ENCODE measurements around the gene TRMO. TPM values are rescaled to one million over a fixed set of nuclear protein-coding genes. Genes with fewer than 3 reads are reported as not detected.
A peak's percentile ranks its signal among the peaks of the same experiment; 100 is the strongest.
"Not testable (repeated sequence)": the region's sequence is repeated elsewhere in the genome, so short reads cannot be mapped to it uniquely, and the experiment has no call there.

TRMO gene
- total and polyA plus RNA-seq, 3 experiments from 2014 or later, result 19.1 to 19.6 (median 19.2) TPM

DNA sequence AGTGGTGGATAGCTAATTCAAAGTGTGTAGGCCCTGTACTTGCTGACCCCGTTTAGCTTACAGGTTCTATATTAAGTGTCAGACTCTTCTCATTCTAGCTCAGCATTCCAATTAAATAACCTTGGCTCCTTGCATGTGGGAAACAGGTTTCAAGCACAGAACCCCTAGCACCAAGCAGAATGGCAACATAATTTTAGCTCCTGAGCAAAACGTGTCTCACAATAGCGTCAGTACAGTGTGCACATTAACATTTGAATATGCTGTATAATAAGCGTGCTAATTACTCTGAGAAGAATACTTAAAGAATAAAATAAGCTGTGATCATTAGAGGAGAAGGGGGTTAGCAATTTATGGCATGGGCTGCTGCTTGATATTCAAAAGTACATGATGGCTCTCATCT, 39.8 kb upstream of the TRMO start:
- peaks cover 1 to 12% of the 10 kb centered on the region in 2 donors for H3K27me3 Mint-ChIP-seq
- H3K36me3 Mint-ChIP-seq, result no peaks in the 10 kb centered on the region
- no peaks in the 10 kb centered on the region for H3K4me1 Mint-ChIP-seq
- no peaks in the 10 kb centered on the region for H3K9me3 Mint-ChIP-seq
- DNase-seq, result no peak
- POLR2A ChIA-PET, result no interaction called here
- no peak overlapping the region for H3K4me3 Mint-ChIP-seq
- Histone ChIP-seq H3K36me3 (ENCODE audit: insufficient read depth, low read length) (no peaks in the 10 kb centered on the region), H3K27ac (ENCODE audit: low read depth, low read length) (peak overlapping the region; percentile 38), H3K4me1 (ENCODE audit: insufficient read depth, low read length) (no peaks in the 10 kb centered on the region), H3K4me3 (ENCODE audit: low read length) (no peak overlapping the region), H3K9me3 (ENCODE audit: low read length) (no peaks in the 10 kb centered on the region), H3K27me3 (ENCODE audit: insufficient read depth, low read length, poor library complexity, severe bottlenecking) (no peaks in the 10 kb centered on the region)
- CTCF ChIA-PET, result interaction anchor here (1.1 kb wide), 1 partner anchor 38 kb away, joined by 4 read pairs; no protein-coding TSS in a partner anchor
- H3K27ac Mint-ChIP-seq, result no peak overlapping the region

- peaks cover 1 to 7% of the 10 kb centered on the region in 2 donors for H3K27me3 Mint-ChIP-seq
- Histone ChIP-seq H3K4me3 (ENCODE audit: low read length) (no peak overlapping the region), H3K27me3 (ENCODE audit: insufficient read depth, low read length, poor library complexity, severe bottlenecking) (no peaks in the 10 kb centered on the region), H3K36me3 (ENCODE audit: insufficient read depth, low read length) (no peaks in the 10 kb centered on the region), H3K9me3 (ENCODE audit: low read length) (no peaks in the 10 kb centered on the region), H3K4me1 (ENCODE audit: insufficient read depth, low read length) (no peaks in the 10 kb centered on the region), H3K27ac (ENCODE audit: low read depth, low read length) (peak overlapping the region; percentile 38)
- no peak overlapping the region for H3K4me3 Mint-ChIP-seq
- POLR2A ChIA-PET, result no interaction called here
- H3K4me1 Mint-ChIP-seq, result no peaks in the 10 kb centered on the region
- CTCF ChIA-PET, result interaction anchor here (0.6 kb wide), 1 partner anchor 37 kb away, joined by 3 read pairs; no protein-coding TSS in a partner anchor
- H3K9me3 Mint-ChIP-seq, result no peaks in the 10 kb centered on the region
- H3K27ac Mint-ChIP-seq, result no peak overlapping the region
- no peak for DNase-seq
- no peaks in the 10 kb centered on the region for H3K36me3 Mint-ChIP-seq
Measured at GRCh38 chr9:97961361-97961760, 39.1 kb upstream of the TRMO start.

GRCh38 chr9:97960678-97961328, 38.5 kb upstream of the TRMO start:
- H3K4me1 Mint-ChIP-seq; DNase-seq; H3K27me3 Mint-ChIP-seq; POLR2A ChIA-PET; H3K27me3 ChIP-seq (ENCODE audit: insufficient read depth, low read length, poor library complexity, severe bottlenecking); H3K27ac Mint-ChIP-seq; H3K4me1 ChIP-seq (ENCODE audit: insufficient read depth, low read length); H3K36me3 ChIP-seq (ENCODE audit: insufficient read depth, low read length); H3K9me3 ChIP-seq (ENCODE audit: low read length); H3K36me3 Mint-ChIP-seq; H3K4me3 Mint-ChIP-seq; H3K9me3 Mint-ChIP-seq; H3K4me3 ChIP-seq (ENCODE audit: low read length): not testable (repeated sequence)
- peak overlapping the region; percentile 38 for H3K27ac ChIP-seq (ENCODE audit: low read depth, low read length)
- CTCF ChIA-PET, result interaction anchor here (1.6 to 3.3 kb wide), 2 partner anchors 18 to 38 kb away, joined by 3 to 25 read pairs; partner anchors contain the start of gene TRMO

DNA sequence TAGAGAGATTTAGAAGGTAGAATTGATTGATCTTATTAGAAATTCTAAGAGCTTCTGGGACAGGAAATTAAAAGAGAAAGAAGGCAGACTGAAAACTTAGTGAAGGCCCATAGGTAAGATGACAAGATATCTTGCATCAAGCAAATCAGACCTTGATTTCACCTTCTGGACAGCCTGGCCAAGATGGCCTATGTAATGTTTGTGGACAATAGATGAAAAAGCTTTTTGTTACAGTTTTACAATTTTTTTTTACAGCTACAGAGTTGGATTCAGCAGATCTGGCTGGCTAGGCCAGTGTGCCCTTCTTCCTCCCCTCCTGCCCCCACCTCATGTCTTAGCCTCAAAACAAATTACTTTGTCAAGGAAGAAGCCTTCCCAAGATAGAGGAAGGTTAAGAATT, 37.3 kb upstream of the TRMO start:
- H3K27me3 ChIP-seq (ENCODE audit: insufficient read depth, low read length, poor library complexity, severe bottlenecking), result no peaks in the 10 kb centered on the region

GRCh38 chr9:97958812-97959511, 36.7 kb upstream of the TRMO start:
- ChIA-PET CTCF (interaction anchor here (1.3 to 3.3 kb wide), 4 partner anchors 16 to 76 kb away, joined by 3 to 25 read pairs (median 4); partner anchors contain the start of genes ANP32B and TRMO), POLR2A (no interaction called here)
- Histone ChIP-seq H3K9me3 (ENCODE audit: low read length) (no peaks in the 10 kb centered on the region), H3K4me1 (ENCODE audit: insufficient read depth, low read length) (no peaks in the 10 kb centered on the region), H3K36me3 (ENCODE audit: insufficient read depth, low read length) (no peaks in the 10 kb centered on the region), H3K27ac (ENCODE audit: low read depth, low read length) (peak overlapping the region; percentile 21), H3K27me3 (ENCODE audit: insufficient read depth, low read length, poor library complexity, severe bottlenecking) (no peaks in the 10 kb centered on the region), H3K4me3 (ENCODE audit: low read length) (no peak overlapping the region)
- H3K36me3 Mint-ChIP-seq, result no peaks in the 10 kb centered on the region
- no peak for DNase-seq
- peaks cover 0 to 4% of the 10 kb centered on the region in 2 donors for H3K27me3 Mint-ChIP-seq
- H3K4me3 Mint-ChIP-seq, result no peak overlapping the region
- peak overlapping the region in 1 of 8 donors; percentile 51 for H3K27ac Mint-ChIP-seq
- H3K4me1 Mint-ChIP-seq, result no peaks in the 10 kb centered on the region
- no peaks in the 10 kb centered on the region for H3K9me3 Mint-ChIP-seq

More for the DNA sequence above, 37.3 kb upstream of the TRMO start:
- Mint-ChIP-seq H3K4me3 (no peak overlapping the region), H3K27me3 (peaks cover 1 to 3% of the 10 kb centered on the region in 2 donors), H3K9me3 (no peaks in the 10 kb centered on the region), H3K36me3 (no peaks in the 10 kb centered on the region), H3K4me1 (no peaks in the 10 kb centered on the region), H3K27ac (no peak overlapping the region)
- Histone ChIP-seq H3K36me3 (ENCODE audit: insufficient read depth, low read length) (no peaks in the 10 kb centered on the region), H3K9me3 (ENCODE audit: low read length) (no peaks in the 10 kb centered on the region), H3K27ac (ENCODE audit: low read depth, low read length) (no peak overlapping the region), H3K4me3 (ENCODE audit: low read length) (no peak overlapping the region), H3K4me1 (ENCODE audit: insufficient read depth, low read length) (no peaks in the 10 kb centered on the region)
- POLR2A ChIA-PET, result no interaction called here
- no peak for DNase-seq
- CTCF ChIA-PET, result interaction anchor here (1.3 to 3.3 kb wide), 4 partner anchors 17 to 76 kb away, joined by 3 to 25 read pairs (median 4); partner anchors contain the start of genes ANP32B and TRMO

GRCh38 chr9:97956331-97956730, 34.0 kb upstream of the TRMO start:
- no peak overlapping the region for H3K4me3 ChIP-seq (ENCODE audit: low read length)
- peaks cover 0 to 4% of the 10 kb centered on the region in 2 donors for H3K27me3 Mint-ChIP-seq
- H3K4me3 Mint-ChIP-seq, result no peak overlapping the region
- no peak overlapping the region for H3K27ac Mint-ChIP-seq
- H3K27me3 ChIP-seq (ENCODE audit: insufficient read depth, low read length, poor library complexity, severe bottlenecking), result no peaks in the 10 kb centered on the region
- no peaks in the 10 kb centered on the region for H3K9me3 ChIP-seq (ENCODE audit: low read length)
- no peaks in the 10 kb centered on the region for H3K4me1 Mint-ChIP-seq
- POLR2A ChIA-PET, result interaction anchor here (1.5 kb wide), 1 partner anchor 34 kb away, joined by 3 read pairs; no protein-coding TSS in a partner anchor
- no peaks in the 10 kb centered on the region for H3K36me3 Mint-ChIP-seq
- DNase-seq, result no peak
- H3K36me3 ChIP-seq (ENCODE audit: insufficient read depth, low read length), result no peaks in the 10 kb centered on the region
- CTCF ChIA-PET, result interaction anchor here (1.3 to 5.2 kb wide), 2 partner anchors 11 to 32 kb away, joined by 3 to 63 read pairs; partner anchors contain the start of gene TRMO
- no peaks in the 10 kb centered on the region for H3K9me3 Mint-ChIP-seq
- no peak overlapping the region for H3K27ac ChIP-seq (ENCODE audit: low read depth, low read length)
- H3K4me1 ChIP-seq (ENCODE audit: insufficient read depth, low read length), result no peaks in the 10 kb centered on the region

- ChIA-PET POLR2A (no interaction called here), CTCF (interaction anchor here (0.6 to 5.2 kb wide), 10 partner anchors 17 to 80 kb away, joined by 3 to 63 read pairs (median 4); partner anchors contain the start of genes ANP32B and TRMO)
- no peak overlapping the region for H3K4me3 ChIP-seq (ENCODE audit: low read length)
- no peaks in the 10 kb centered on the region for H3K9me3 ChIP-seq (ENCODE audit: low read length)
- H3K36me3 Mint-ChIP-seq, result no peaks in the 10 kb centered on the region
- peak; percentile 16 to 70 (median 53) for DNase-seq
- H3K27me3 Mint-ChIP-seq, result peaks cover 4% of the 10 kb centered on the region in 2 donors
- no peaks in the 10 kb centered on the region for H3K9me3 Mint-ChIP-seq
- H3K27me3 ChIP-seq (ENCODE audit: insufficient read depth, low read length, poor library complexity, severe bottlenecking), result no peaks in the 10 kb centered on the region
- H3K27ac Mint-ChIP-seq, result peak overlapping the region in 1 of 8 donors; percentile 11
- no peaks in the 10 kb centered on the region for H3K4me1 ChIP-seq (ENCODE audit: insufficient read depth, low read length)
- H3K27ac ChIP-seq (ENCODE audit: low read depth, low read length), result no peak overlapping the region
- H3K4me1 Mint-ChIP-seq, result peaks cover 0 to 4% (median 0%) of the 10 kb centered on the region in 3 donors
- no peak overlapping the region for H3K4me3 Mint-ChIP-seq
- H3K36me3 ChIP-seq (ENCODE audit: insufficient read depth, low read length), result no peaks in the 10 kb centered on the region
Measured at GRCh38 chr9:97954550-97954989, 32.3 kb upstream of the TRMO start.

DNA sequence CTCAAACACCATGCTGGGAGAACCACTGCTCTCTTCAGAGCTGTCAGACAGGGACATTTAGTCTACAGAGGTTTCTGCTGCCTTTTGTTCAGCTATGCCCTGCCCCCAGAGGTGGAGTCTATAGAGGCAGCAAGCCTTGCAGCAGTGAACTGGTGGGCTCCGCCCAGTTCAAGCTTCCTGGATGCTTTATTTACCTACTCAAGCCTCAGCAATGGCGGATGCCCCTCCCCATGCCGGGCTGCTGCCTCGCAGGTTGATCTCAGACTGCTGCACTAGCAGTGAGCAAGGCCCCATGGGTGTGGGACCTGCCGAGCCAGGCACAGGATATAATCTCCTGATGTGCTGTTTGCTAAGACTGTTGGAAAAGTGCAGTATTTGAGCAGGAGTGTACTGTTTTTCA, 28.6 kb upstream of the TRMO start:
- H3K27ac ChIP-seq (ENCODE audit: low read depth, low read length); H3K4me3 Mint-ChIP-seq; H3K4me1 Mint-ChIP-seq; H3K36me3 ChIP-seq (ENCODE audit: insufficient read depth, low read length); POLR2A ChIA-PET; H3K4me1 ChIP-seq (ENCODE audit: insufficient read depth, low read length); H3K27ac Mint-ChIP-seq; H3K36me3 Mint-ChIP-seq; H3K27me3 ChIP-seq (ENCODE audit: insufficient read depth, low read length, poor library complexity, severe bottlenecking); H3K4me3 ChIP-seq (ENCODE audit: low read length); H3K9me3 Mint-ChIP-seq; H3K9me3 ChIP-seq (ENCODE audit: low read length): not testable (repeated sequence)
- CTCF ChIA-PET, result interaction anchor here (1.0 to 1.4 kb wide), 3 partner anchors 9 to 28 kb away, joined by 3 to 4 read pairs (median 3); partner anchors contain the start of gene TRMO
- peaks cover 7 to 14% of the 10 kb centered on the region in 2 donors for H3K27me3 Mint-ChIP-seq
- DNase-seq, result peak in 1 of 5 donors; percentile 5
